CD4-positive, alpha-beta T cell (primary cell): Measurements from ENCODE around the gene SV2A. TPM values are rescaled to one million over a fixed set of nuclear protein-coding genes. Genes with fewer than 3 reads are reported as not detected.
"Not testable (repeated sequence)": the region's sequence is repeated elsewhere in the genome, so short reads cannot be mapped to it uniquely, and the experiment has no call there.

Source experiments
- ATAC-seq: fragments of 200-7000 bp; cut with Tn5 transposase; one replicate; pipeline ENCODE4 v1.10.0; 2022; ENCODE audit warnings: mild to moderate bottlenecking; ENCODE audit not compliant: poor library complexity
- CTCF ChIA-PET: fragments of 350-600 bp; sonication (Branson Sonifier 250); formaldehyde crosslinking; loops from one replicate; lab custom pipeline; 2021; ENCODE audit warnings: antibody characterized with exemption, inconsistent platforms; lab: Charles Lee
- POLR2A ChIA-PET: fragments of 350-600 bp; sonication (Branson Sonifier 250); formaldehyde crosslinking; loops from one replicate; lab custom pipeline; 2021; ENCODE audit warnings: antibody characterized with exemption, inconsistent platforms; lab: Charles Lee
- DNase-seq, 14 experiments: peaks; one replicate each; pipeline ENCODE4 v3.0.0-alpha.2; 2013 to 2020; ENCODE audit warnings: mixed read lengths in 2 of 14
- H3K27ac ChIP-seq, 2 donors: one replicate each; pipeline versions ENCODE4 v1.5.1 to v1.7.0; 2013; ENCODE audit warnings: low read length in 2 of 2, low read depth in 1 of 2, mild to moderate bottlenecking in 1 of 2
- H3K27me3 ChIP-seq, 2 experiments: 1 replicate in 1 of 2; 2 replicates in 1 of 2; pipeline versions ENCODE4 v1.6.1 to v1.7.0; 2013; ENCODE audit warnings: low read length in 2 of 2, control low read depth in 1 of 2, mild to moderate bottlenecking in 1 of 2, moderate library complexity in 1 of 2; ENCODE audit not compliant: insufficient read depth in 2 of 2, control insufficient read depth in 1 of 2
- H3K36me3 ChIP-seq: one replicate; pipeline ENCODE4 v1.6.1; 2013; ENCODE audit warnings: low read length, control low read depth; ENCODE audit not compliant: insufficient read depth
- H3K4me1 ChIP-seq: one replicate; pipeline ENCODE4 v1.6.1; 2013; ENCODE audit warnings: low read length, control low read depth; ENCODE audit not compliant: insufficient read depth
- H3K4me3 ChIP-seq: one replicate; pipeline ENCODE4 v1.5.1; 2013; ENCODE audit warnings: mild to moderate bottlenecking, low read length, moderate library complexity
- H3K9me3 ChIP-seq, 2 experiments: 1 replicate in 1 of 2; 2 replicates in 1 of 2; pipeline versions ENCODE4 v1.6.1 to v1.7.0; 2013; ENCODE audit warnings: low read length in 2 of 2, mild to moderate bottlenecking in 2 of 2, control low read depth in 1 of 2, moderate library complexity in 1 of 2; ENCODE audit not compliant: control insufficient read depth in 1 of 2, insufficient read depth in 1 of 2
- H3K27ac Mint-ChIP-seq: one replicate; pipeline ENCODE4 v1.8.0; 2020; ENCODE audit warnings: mixed read lengths
- H3K27me3 Mint-ChIP-seq: one replicate; pipeline ENCODE4 v1.8.0; 2021; ENCODE audit warnings: mixed read lengths
- H3K36me3 Mint-ChIP-seq: one replicate; pipeline ENCODE4 v1.8.0; 2021; ENCODE audit warnings: low read depth, mixed read lengths
- H3K4me1 Mint-ChIP-seq: one replicate; pipeline ENCODE4 v1.8.0; 2021; ENCODE audit warnings: low read depth, mixed read lengths
- H3K4me3 Mint-ChIP-seq: one replicate; pipeline ENCODE4 v1.8.0; 2020; ENCODE audit warnings: mild to moderate bottlenecking, mixed read lengths
- H3K9me3 Mint-ChIP-seq: one replicate; pipeline ENCODE4 v1.8.0; 2020; ENCODE audit warnings: mixed read lengths
- intact Hi-C, 2 experiments: fragments of 100-400 bp; cut with DNase I in 1 of 2; cut with micrococcal nuclease in 1 of 2; formaldehyde crosslinking; loops; one replicate each; pipeline versions ENCODE4 v1.15.1 to v1.9.0; 2023 to 2025; cut with DNase I, micrococcal nuclease
- total RNA-seq, 174 experiments: library from RNA in 2 of 174; stranded (reverse) in 2 of 174; gene quantifications; one replicate each; pipeline ENCODE4 v1.2.3 and lab custom pipeline; 2021 to 2026

The SV2A gene
- total RNA-seq, 2 experiments from 2014 or later, result 2.5 to 2.9 TPM

DNA sequence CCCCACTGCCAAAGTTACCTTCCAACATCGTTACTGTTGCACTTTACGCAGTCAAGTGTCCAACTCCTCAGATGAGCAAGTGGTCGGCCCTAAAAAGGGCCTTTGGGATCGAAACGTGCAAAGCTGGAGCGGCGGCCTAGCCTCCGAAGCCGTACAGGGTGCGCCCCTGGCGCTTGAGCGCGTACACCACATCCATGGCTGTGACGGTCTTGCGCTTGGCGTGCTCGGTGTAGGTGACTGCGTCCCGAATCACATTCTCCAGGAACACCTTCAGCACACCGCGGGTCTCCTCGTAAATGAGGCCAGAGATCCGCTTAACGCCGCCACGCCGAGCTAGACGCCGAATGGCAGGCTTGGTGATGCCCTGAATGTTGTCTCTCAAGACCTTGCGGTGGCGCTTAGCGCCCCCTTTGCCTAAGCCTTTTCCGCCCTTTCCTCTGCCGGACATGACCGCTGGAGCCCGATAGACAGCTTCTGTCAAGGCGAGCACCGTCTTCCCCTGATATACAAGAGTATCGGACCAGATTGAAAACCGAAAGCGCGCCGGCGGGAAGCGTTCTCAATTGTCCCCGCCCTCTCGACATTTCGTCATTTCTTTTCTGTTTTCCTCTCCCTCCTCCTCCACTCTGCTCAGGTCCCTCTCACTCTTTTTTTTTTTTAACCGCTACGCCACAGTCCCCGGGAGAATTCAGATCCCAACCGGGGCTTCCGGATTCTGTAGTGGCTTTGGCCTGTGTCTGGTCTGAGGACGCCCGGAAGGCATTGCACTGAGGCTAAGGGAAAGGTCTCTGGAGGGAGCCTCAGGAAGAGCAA lies 56.8 kb downstream of the SV2A start:
- H3K4me3 ChIP-seq, H3K4me1 ChIP-seq, H3K4me3 Mint-ChIP-seq, H3K36me3 Mint-ChIP-seq, H3K27ac Mint-ChIP-seq, H3K36me3 ChIP-seq, H3K9me3 ChIP-seq, CTCF ChIA-PET, DNase-seq, H3K27me3 ChIP-seq, POLR2A ChIA-PET, H3K4me1 Mint-ChIP-seq, intact Hi-C loops, H3K27ac ChIP-seq, H3K27me3 Mint-ChIP-seq, H3K9me3 Mint-ChIP-seq: not testable (repeated sequence)
- ATAC-seq, result peak; percentile 83

DNA sequence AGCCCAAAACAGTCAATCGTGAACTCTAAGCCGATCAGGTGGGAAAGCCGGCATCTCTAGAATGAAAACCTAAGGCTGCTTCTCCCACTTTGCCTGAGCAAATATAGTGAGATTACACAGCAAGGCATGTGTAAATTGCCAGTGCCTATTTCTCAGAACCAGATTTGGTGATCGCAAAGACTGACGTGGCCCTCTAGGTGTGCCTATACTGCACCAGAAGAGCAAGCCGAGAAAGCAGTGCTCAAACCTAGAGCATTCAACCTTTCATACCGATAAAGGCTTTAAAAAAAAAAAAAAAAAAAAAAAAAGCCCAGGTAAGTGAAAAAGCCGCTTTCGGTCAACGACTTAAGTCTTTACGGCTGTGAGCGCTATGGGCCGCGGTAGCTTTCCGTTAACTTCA lies 57.4 kb downstream of the SV2A start:
- DNase-seq, H3K36me3 ChIP-seq, H3K4me3 ChIP-seq, CTCF ChIA-PET, H3K27me3 ChIP-seq, H3K27ac ChIP-seq, H3K27me3 Mint-ChIP-seq, H3K4me3 Mint-ChIP-seq, H3K9me3 ChIP-seq, POLR2A ChIA-PET, H3K27ac Mint-ChIP-seq, H3K9me3 Mint-ChIP-seq, H3K4me1 Mint-ChIP-seq, intact Hi-C loops, H3K36me3 Mint-ChIP-seq, H3K4me1 ChIP-seq: not testable (repeated sequence)
- peak; percentile 41 for ATAC-seq

Other genes starting within 250 kb of the SV2A start
- under 1 TPM in 1 of 2 experiments, not detected in 1; 0.17 TPM for gene FCGR1A, start 135.2 kb downstream of the SV2A start, total RNA-seq
- gene BOLA1, start 18.3 kb downstream of the SV2A start, total RNA-seq, result 1 to 10 TPM; 4.6 to 6.4 TPM
- 10 to 100 TPM; 38.0 to 38.6 TPM for gene SF3B4, start 10.0 kb upstream of the SV2A start, total RNA-seq
- gene MTMR11, start 19.0 kb upstream of the SV2A start, total RNA-seq, result under 1 TPM; 0.49 to 0.70 TPM
- 1 to 10 TPM; 2.0 to 2.9 TPM for gene OTUD7B, start 92.9 kb upstream of the SV2A start, total RNA-seq
- gene VPS45, start 149.9 kb upstream of the SV2A start, total RNA-seq, result 10 to 100 TPM in 1 of 2 experiments, 1 to 10 TPM in 1; 9.6 to 10.7 TPM
- 100 to 1,000 TPM in 1 of 2 experiments, 10 to 100 TPM in 1; 97.6 to 110 TPM for gene PLEKHO1, start 232.1 kb upstream of the SV2A start, total RNA-seq